Activated naive CD8-positive, alpha-beta T cell treated with anti-CD3 and anti-CD28 coated beads for 36 hours (primary cell): Measurements from ENCODE around the gene USP19. TPM values are rescaled to one million over a fixed set of nuclear protein-coding genes. Genes with fewer than 3 reads are reported as not detected.

Experiments
- DNase-seq: peaks from one replicate; pipeline ENCODE4 v3.0.0; 2021
- H3K27ac Mint-ChIP-seq: one replicate; pipeline ENCODE4 v1.8.0; 2022; ENCODE audit warnings: mild to moderate bottlenecking, moderate library complexity, mixed read lengths
- H3K27me3 Mint-ChIP-seq: one replicate; pipeline ENCODE4 v1.8.0; 2022; ENCODE audit warnings: mild to moderate bottlenecking, mixed read lengths
- H3K36me3 Mint-ChIP-seq: one replicate; pipeline ENCODE4 v1.8.0; 2021; ENCODE audit warnings: mild to moderate bottlenecking, mixed read lengths
- H3K4me1 Mint-ChIP-seq: one replicate; pipeline ENCODE4 v1.8.0; 2021; ENCODE audit warnings: mixed read lengths
- H3K4me3 Mint-ChIP-seq: one replicate; pipeline ENCODE4 v1.8.0; 2022; ENCODE audit warnings: mild to moderate bottlenecking, moderate library complexity, mixed read lengths
- H3K9me3 Mint-ChIP-seq: one replicate; pipeline ENCODE4 v1.8.0; 2022; ENCODE audit warnings: mixed read lengths
- total RNA-seq, 2 experiments: library from RNA; stranded (reverse); gene quantifications; one replicate each; pipeline ENCODE4 v1.2.3, GENCODE V29; 2021

Gene USP19
- total RNA-seq = 10 to 100 TPM; 50.8 to 55.5 TPM

GRCh38 chr3:49120438-49121131, at the start of gene USP19:
Gene USP19 (minus strand): TSS chr3:49120823. CDS start chr3:49119145, 1,678 bp downstream.
- Mint-ChIP-seq H3K27ac (peak within 1 kb of the TSS; percentile 74), H3K9me3 (no peaks in the 10 kb centered on the region), H3K4me3 (peak within 1 kb of the TSS; percentile 82), H3K27me3 (no peaks in the 10 kb centered on the region), H3K4me1 (peaks cover 18% of the 10 kb centered on the region), H3K36me3 (peaks cover 15% of the 10 kb centered on the region)
- DNase-seq = peak; percentile 96

GRCh38 chr3:49166752-49167556, 46.3 kb upstream of the USP19 start:
- no peak for DNase-seq
- peak overlapping the region; percentile 85 for H3K4me3 Mint-ChIP-seq
- peaks cover 35% of the 10 kb centered on the region for H3K4me1 Mint-ChIP-seq
- peaks cover 27% of the 10 kb centered on the region for H3K36me3 Mint-ChIP-seq
- H3K27ac Mint-ChIP-seq = peak overlapping the region; percentile 88
- H3K9me3 Mint-ChIP-seq = no peaks in the 10 kb centered on the region
- H3K27me3 Mint-ChIP-seq = no peaks in the 10 kb centered on the region

GRCh38 chr3:49165771-49166751, 45.4 kb upstream of the USP19 start, which contains the start of gene CCDC71:
Gene CCDC71 (minus strand): TSS chr3:49166331. CDS start chr3:49164208, 2,123 bp downstream.
- no peaks in the 10 kb centered on the region for H3K9me3 Mint-ChIP-seq
- H3K27ac Mint-ChIP-seq = peak within 1 kb of the TSS; percentile 92
- H3K4me1 Mint-ChIP-seq = peaks cover 39% of the 10 kb centered on the region
- H3K27me3 Mint-ChIP-seq = no peaks in the 10 kb centered on the region
- DNase-seq = peak; percentile 85
- peak within 1 kb of the TSS; percentile 95 for H3K4me3 Mint-ChIP-seq
- H3K36me3 Mint-ChIP-seq = peaks cover 27% of the 10 kb centered on the region

- no peaks in the 10 kb centered on the region for H3K9me3 Mint-ChIP-seq
- peak overlapping the region; percentile 92 for H3K27ac Mint-ChIP-seq
- peaks cover 29% of the 10 kb centered on the region for H3K36me3 Mint-ChIP-seq
- H3K4me1 Mint-ChIP-seq = peaks cover 32% of the 10 kb centered on the region
- H3K27me3 Mint-ChIP-seq = no peaks in the 10 kb centered on the region
- H3K4me3 Mint-ChIP-seq = peak overlapping the region; percentile 95
- no peak for DNase-seq
Measured at GRCh38 chr3:49164983-49165720, 44.5 kb upstream of the USP19 start.

GRCh38 chr3:49163609-49164008, 43.0 kb upstream of the USP19 start:
- H3K9me3 Mint-ChIP-seq = no peaks in the 10 kb centered on the region
- no peaks in the 10 kb centered on the region for H3K27me3 Mint-ChIP-seq
- H3K4me3 Mint-ChIP-seq = no peak overlapping the region
- H3K4me1 Mint-ChIP-seq = peaks cover 36% of the 10 kb centered on the region
- peak overlapping the region; percentile 54 for H3K27ac Mint-ChIP-seq
- no peak for DNase-seq
- H3K36me3 Mint-ChIP-seq = peaks cover 29% of the 10 kb centered on the region

GRCh38 chr3:49162751-49163419, 42.3 kb upstream of the USP19 start:
- no peaks in the 10 kb centered on the region for H3K9me3 Mint-ChIP-seq
- H3K4me1 Mint-ChIP-seq = peaks cover 37% of the 10 kb centered on the region
- DNase-seq = no peak
- H3K36me3 Mint-ChIP-seq = peaks cover 31% of the 10 kb centered on the region
- no peak overlapping the region for H3K27ac Mint-ChIP-seq
- no peaks in the 10 kb centered on the region for H3K27me3 Mint-ChIP-seq
- H3K4me3 Mint-ChIP-seq = no peak overlapping the region

- no peaks in the 10 kb centered on the region for H3K27me3 Mint-ChIP-seq
- H3K4me1 Mint-ChIP-seq = peaks cover 36% of the 10 kb centered on the region
- H3K27ac Mint-ChIP-seq = peak overlapping the region; percentile 34
- H3K4me3 Mint-ChIP-seq = no peak overlapping the region
- H3K36me3 Mint-ChIP-seq = peaks cover 31% of the 10 kb centered on the region
- no peaks in the 10 kb centered on the region for H3K9me3 Mint-ChIP-seq
- peak; percentile 16 for DNase-seq
Measured at GRCh38 chr3:49161808-49162530, 41.3 kb upstream of the USP19 start.

GRCh38 chr3:49161197-49161596, 40.6 kb upstream of the USP19 start:
- Mint-ChIP-seq H3K9me3 (no peaks in the 10 kb centered on the region), H3K4me3 (no peak overlapping the region), H3K4me1 (peaks cover 31% of the 10 kb centered on the region), H3K36me3 (peaks cover 30% of the 10 kb centered on the region), H3K27me3 (no peaks in the 10 kb centered on the region), H3K27ac (peak overlapping the region; percentile 42)
- no peak for DNase-seq

- Mint-ChIP-seq H3K36me3 (peaks cover 11% of the 10 kb centered on the region), H3K27ac (no peak overlapping the region), H3K9me3 (no peaks in the 10 kb centered on the region), H3K4me1 (peaks cover 17% of the 10 kb centered on the region), H3K27me3 (no peaks in the 10 kb centered on the region), H3K4me3 (no peak overlapping the region)
- DNase-seq = no peak
Measured at GRCh38 chr3:49158792-49159191, 38.2 kb upstream of the USP19 start.

GRCh38 chr3:49158103-49158709, 37.6 kb upstream of the USP19 start:
- peaks cover 6% of the 10 kb centered on the region for H3K36me3 Mint-ChIP-seq
- peak; percentile 57 for DNase-seq
- no peaks in the 10 kb centered on the region for H3K27me3 Mint-ChIP-seq
- H3K4me1 Mint-ChIP-seq = peaks cover 15% of the 10 kb centered on the region
- no peaks in the 10 kb centered on the region for H3K9me3 Mint-ChIP-seq
- no peak overlapping the region for H3K4me3 Mint-ChIP-seq
- H3K27ac Mint-ChIP-seq = peak overlapping the region; percentile 9

GRCh38 chr3:49157289-49157688, 36.7 kb upstream of the USP19 start:
- Mint-ChIP-seq H3K27ac (no peak overlapping the region), H3K4me3 (no peak overlapping the region), H3K36me3 (peaks cover 3% of the 10 kb centered on the region), H3K27me3 (no peaks in the 10 kb centered on the region), H3K4me1 (peaks cover 14% of the 10 kb centered on the region), H3K9me3 (no peaks in the 10 kb centered on the region)
- DNase-seq = no peak

- Mint-ChIP-seq H3K27me3 (no peaks in the 10 kb centered on the region), H3K4me3 (no peak overlapping the region), H3K36me3 (peaks cover 1% of the 10 kb centered on the region), H3K27ac (no peak overlapping the region), H3K4me1 (peaks cover 2% of the 10 kb centered on the region), H3K9me3 (no peaks in the 10 kb centered on the region)
- no peak for DNase-seq
Measured at GRCh38 chr3:49153349-49153912, 32.8 kb upstream of the USP19 start.

- Mint-ChIP-seq H3K27me3 (no peaks in the 10 kb centered on the region), H3K27ac (no peak overlapping the region), H3K36me3 (no peaks in the 10 kb centered on the region), H3K4me1 (no peaks in the 10 kb centered on the region), H3K4me3 (no peak overlapping the region), H3K9me3 (no peaks in the 10 kb centered on the region)
- DNase-seq = no peak
Measured at GRCh38 chr3:49151610-49152009, 31.0 kb upstream of the USP19 start.
